ENCODE data around the gene ZNRF3. TPM values are rescaled to one million over a fixed set of nuclear protein-coding genes. Genes with fewer than 3 reads are reported as not detected.
"Not testable (repeated sequence)": the region's sequence is repeated elsewhere in the genome, so short reads cannot be mapped to it uniquely, and the experiment has no call there.

The ZNRF3 gene
- total and polyA plus RNA-seq, 4 donors: 8.9 to 13.0 (median 11.3) TPM

DNA sequence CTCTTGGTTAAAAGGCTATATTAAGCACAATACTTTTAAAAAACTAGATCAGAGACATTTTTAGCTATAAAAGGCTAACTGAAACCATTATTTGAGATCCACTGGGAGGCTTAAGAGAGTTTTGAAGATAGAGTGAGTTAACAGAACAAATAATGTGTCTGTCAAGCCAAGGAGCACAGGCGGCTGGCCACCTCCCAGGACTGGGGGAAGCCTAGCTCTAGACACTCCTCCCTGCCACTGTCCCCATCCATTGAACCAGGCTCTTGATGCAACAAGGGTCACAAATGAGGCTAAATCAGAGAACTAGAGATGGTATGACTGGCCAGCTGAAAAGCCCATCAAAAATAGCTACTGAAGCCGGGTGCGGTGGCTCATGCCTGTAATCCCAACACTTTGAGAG is 115.3 kb downstream of the ZNRF3 start:
- 50% methylated on average over 2 of the region's 3 CpGs for WGBS (ENCODE audit: insufficient coverage)
- peaks cover 10% of the 10 kb centered on the region for H3K4me1 ChIP-seq (ENCODE audit: control insufficient read depth, insufficient read depth, low read length)

DNA sequence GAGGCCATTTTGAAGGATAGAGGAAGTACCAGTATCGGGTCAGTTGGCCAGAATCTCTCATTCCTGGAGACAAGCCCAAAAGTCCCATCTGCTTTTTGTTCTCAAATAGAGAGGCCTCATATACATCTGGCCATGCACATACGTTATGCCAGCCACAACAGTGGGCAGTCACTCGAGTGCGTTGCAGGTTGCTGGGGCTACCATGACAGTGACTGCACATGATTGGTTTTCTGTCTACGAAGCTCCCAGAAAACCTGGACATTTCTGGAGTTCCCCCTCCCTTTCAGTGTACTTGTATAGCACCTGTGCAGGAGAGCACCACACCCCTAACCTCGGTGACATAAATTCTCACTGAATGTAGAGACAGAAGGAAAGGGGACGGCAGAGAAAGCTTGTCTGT is 116.1 kb downstream of the ZNRF3 start:
- WGBS (ENCODE audit: insufficient coverage): 65% methylated on average over 4 of the region's 7 CpGs
- H3K36me3 ChIP-seq (ENCODE audit: control insufficient read depth, insufficient read depth, low read length): no peaks in the 10 kb centered on the region
- H3K4me1 ChIP-seq (ENCODE audit: control insufficient read depth, insufficient read depth, low read length): peaks cover 18% of the 10 kb centered on the region
- no peaks in the 10 kb centered on the region for H3K27me3 ChIP-seq (ENCODE audit: control insufficient read depth, insufficient read depth, low read length)
- no peaks in the 10 kb centered on the region for H3K9me3 ChIP-seq (ENCODE audit: control insufficient read depth, insufficient read depth, low read length)
- no peak overlapping the region for H3K27ac ChIP-seq (ENCODE audit: low read depth, low read length)
- DNase-seq (ENCODE audit: low read depth in 4 of 6, low spot score in 6 of 6): no peak
- H3K4me3 ChIP-seq (ENCODE audit: low read depth, low read length): no peak overlapping the region

More for the DNA sequence above, 115.3 kb downstream of the ZNRF3 start:
- no peaks in the 10 kb centered on the region for H3K9me3 ChIP-seq (ENCODE audit: control insufficient read depth, insufficient read depth, low read length)
- no peaks in the 10 kb centered on the region for H3K36me3 ChIP-seq (ENCODE audit: control insufficient read depth, insufficient read depth, low read length)
- no peak overlapping the region for H3K27ac ChIP-seq (ENCODE audit: low read depth, low read length)
- no peak for DNase-seq (ENCODE audit: low read depth in 4 of 6, low spot score in 6 of 6)
- H3K4me3 ChIP-seq (ENCODE audit: low read depth, low read length): no peak overlapping the region
- no peaks in the 10 kb centered on the region for H3K27me3 ChIP-seq (ENCODE audit: control insufficient read depth, insufficient read depth, low read length)

DNA sequence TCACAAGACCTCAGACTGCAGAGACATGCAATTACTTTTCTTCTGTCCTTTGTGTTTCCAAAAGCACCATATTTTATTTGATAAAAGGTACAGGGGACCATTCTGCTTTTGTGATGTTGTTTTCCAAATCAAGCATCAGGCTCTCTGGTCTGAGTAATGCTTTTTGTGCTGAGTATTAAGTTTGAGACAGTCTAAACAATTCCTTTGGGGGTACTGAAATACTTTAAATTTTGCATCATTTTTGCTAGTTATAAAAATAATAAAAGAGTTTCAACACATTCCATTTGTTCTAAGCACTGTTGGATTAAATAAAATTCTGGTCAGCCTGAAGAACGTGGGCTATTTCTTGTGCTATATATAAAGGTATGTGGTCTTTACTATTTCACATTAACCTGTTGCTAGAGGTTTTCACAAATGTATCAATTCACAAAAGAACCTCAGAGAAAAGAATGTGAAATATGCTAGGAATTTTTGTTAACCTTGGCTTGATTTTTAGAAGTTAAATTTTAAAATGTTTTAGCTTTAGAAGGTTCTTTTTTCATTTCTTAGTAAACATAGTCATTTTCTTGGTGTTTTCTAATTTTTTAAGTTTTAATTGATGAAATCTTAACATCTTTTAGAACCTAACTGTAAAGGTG is 116.7 kb downstream of the ZNRF3 start:
- whole genome bisulfite sequencing (ENCODE audit: insufficient coverage): no CpG with 5 or more reads among the region's 1 CpG
- H3K4me3 ChIP-seq (ENCODE audit: low read depth, low read length): no peak overlapping the region
- H3K4me1 ChIP-seq (ENCODE audit: control insufficient read depth, insufficient read depth, low read length): peaks cover 23% of the 10 kb centered on the region
- H3K36me3 ChIP-seq (ENCODE audit: control insufficient read depth, insufficient read depth, low read length): no peaks in the 10 kb centered on the region
- no peaks in the 10 kb centered on the region for H3K27me3 ChIP-seq (ENCODE audit: control insufficient read depth, insufficient read depth, low read length)
- H3K9me3 ChIP-seq (ENCODE audit: control insufficient read depth, insufficient read depth, low read length): no peaks in the 10 kb centered on the region
- H3K27ac ChIP-seq (ENCODE audit: low read depth, low read length): no peak overlapping the region
- DNase-seq (ENCODE audit: low read depth in 4 of 6, low spot score in 6 of 6): no peak

DNA sequence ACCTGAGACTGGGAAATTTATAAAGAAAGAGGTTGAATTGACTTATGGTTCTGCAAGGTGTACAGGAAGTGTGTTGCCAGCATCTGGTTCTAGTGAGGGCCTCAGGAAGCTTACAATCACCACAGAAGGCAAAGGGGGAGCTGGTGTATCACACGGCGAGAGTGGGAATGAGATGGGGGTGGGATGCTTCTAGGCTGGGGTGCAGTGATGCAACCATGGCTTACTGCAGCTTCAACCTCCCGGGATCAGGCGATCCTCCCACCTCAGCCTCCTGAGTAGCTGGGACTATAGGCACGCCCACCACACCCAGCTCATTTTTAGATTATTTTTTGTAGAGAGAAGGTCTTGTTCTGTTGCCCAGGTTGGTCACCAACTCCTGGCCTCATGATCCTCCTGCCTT is 117.3 kb downstream of the ZNRF3 start:
- Histone ChIP-seq H3K4me1 (ENCODE audit: control insufficient read depth, insufficient read depth, low read length) (peaks cover 29% of the 10 kb centered on the region), H3K36me3 (ENCODE audit: control insufficient read depth, insufficient read depth, low read length) (no peaks in the 10 kb centered on the region), H3K4me3 (ENCODE audit: low read depth, low read length) (no peak overlapping the region), H3K9me3 (ENCODE audit: control insufficient read depth, insufficient read depth, low read length) (no peaks in the 10 kb centered on the region), H3K27me3 (ENCODE audit: control insufficient read depth, insufficient read depth, low read length) (no peaks in the 10 kb centered on the region), H3K27ac (ENCODE audit: low read depth, low read length) (no peak overlapping the region)
- DNase-seq (ENCODE audit: low read depth in 4 of 6, low spot score in 6 of 6): no peak
- WGBS (ENCODE audit: insufficient coverage): no CpG with 5 or more reads among the region's 5 CpGs

DNA sequence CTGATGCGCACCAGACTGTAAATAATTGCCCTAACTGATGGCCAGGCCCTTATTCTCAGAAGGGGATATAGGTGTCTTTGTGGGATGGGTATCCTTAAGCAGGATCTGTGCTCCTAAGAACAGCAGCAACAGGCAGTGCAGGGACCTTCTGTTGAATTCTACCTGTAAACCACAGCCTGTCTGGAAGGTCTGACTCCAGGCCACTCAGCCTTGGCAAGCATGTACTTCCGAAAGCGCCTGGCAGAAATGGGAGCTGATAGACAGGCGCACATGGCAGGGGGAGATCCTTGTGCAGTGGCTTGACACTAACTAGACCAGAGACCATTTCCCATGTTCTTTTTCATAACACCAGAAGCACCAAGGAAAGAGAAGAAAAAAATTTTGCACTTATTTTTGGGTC is 119.2 kb downstream of the ZNRF3 start:
- WGBS (ENCODE audit: insufficient coverage): 94% methylated on average over 3 of the region's 4 CpGs
- no peaks in the 10 kb centered on the region for H3K36me3 ChIP-seq (ENCODE audit: control insufficient read depth, insufficient read depth, low read length)
- no peaks in the 10 kb centered on the region for H3K9me3 ChIP-seq (ENCODE audit: control insufficient read depth, insufficient read depth, low read length)
- DNase-seq (ENCODE audit: low read depth in 4 of 6, low spot score in 6 of 6): no peak
- no peaks in the 10 kb centered on the region for H3K27me3 ChIP-seq (ENCODE audit: control insufficient read depth, insufficient read depth, low read length)
- no peak overlapping the region for H3K27ac ChIP-seq (ENCODE audit: low read depth, low read length)
- H3K4me1 ChIP-seq (ENCODE audit: control insufficient read depth, insufficient read depth, low read length): peaks cover 37% of the 10 kb centered on the region
- H3K4me3 ChIP-seq (ENCODE audit: low read depth, low read length): no peak overlapping the region

DNA sequence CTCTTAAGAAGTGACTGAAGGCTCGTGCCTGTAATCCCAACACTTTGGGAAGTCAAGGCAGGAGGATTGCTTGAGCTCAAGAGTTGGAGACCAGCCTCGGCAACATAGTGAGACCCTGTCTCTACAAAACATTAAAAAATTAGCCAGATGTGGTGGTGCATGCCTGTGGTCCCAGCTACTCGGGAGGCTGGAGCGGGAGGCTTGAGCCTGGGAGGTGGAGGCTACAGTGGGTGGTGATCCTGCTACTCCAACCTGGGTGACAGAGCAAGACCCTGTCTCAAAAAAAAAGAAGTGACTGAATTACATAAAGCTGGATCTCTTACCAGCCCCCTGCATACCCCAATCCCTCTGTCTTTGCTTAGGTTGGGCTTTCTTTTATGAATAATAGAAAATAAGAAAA is 120.2 kb downstream of the ZNRF3 start:
- Histone ChIP-seq H3K9me3 (ENCODE audit: control insufficient read depth, insufficient read depth, low read length) (no peaks in the 10 kb centered on the region), H3K27me3 (ENCODE audit: control insufficient read depth, insufficient read depth, low read length) (no peaks in the 10 kb centered on the region), H3K36me3 (ENCODE audit: control insufficient read depth, insufficient read depth, low read length) (no peaks in the 10 kb centered on the region), H3K4me1 (ENCODE audit: control insufficient read depth, insufficient read depth, low read length) (peaks cover 37% of the 10 kb centered on the region), H3K27ac (ENCODE audit: low read depth, low read length) (peak overlapping the region; percentile 74), H3K4me3 (ENCODE audit: low read depth, low read length) (no peak overlapping the region)
- no peak for DNase-seq (ENCODE audit: low read depth in 4 of 6, low spot score in 6 of 6)
- WGBS (ENCODE audit: insufficient coverage): 100% methylated on average over 1 of the region's 4 CpGs

DNA sequence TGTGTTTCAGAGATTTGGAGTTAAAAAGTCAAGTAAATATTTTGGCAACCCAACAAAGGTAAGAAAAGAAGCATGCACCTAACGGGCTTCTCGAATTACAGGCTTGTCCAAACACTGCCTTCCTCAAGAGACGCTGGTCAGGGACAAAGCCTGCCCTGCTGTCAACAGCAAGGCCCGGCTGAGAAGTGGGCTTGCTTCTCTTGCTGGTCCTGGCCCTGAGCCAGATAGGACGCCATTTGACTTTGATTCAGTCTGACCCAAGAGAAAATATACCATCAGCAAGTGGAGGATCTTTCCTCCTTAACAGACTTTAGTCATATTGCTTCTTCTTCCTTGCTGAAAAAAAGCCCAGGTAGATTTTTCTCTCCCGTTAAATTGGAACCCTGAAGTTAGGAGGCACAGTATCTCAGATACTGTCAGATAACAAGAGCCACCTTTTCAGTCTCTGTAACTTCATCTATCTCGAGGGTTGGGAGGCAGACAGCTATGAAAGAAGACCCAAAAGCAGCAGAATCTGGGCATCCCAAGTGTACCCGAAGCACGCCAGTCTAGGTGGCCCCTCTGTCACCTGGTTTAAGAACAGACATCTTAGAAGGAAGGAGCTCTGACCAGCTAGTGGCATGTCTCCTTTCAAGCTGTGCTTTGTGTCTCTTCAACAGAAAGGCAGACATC is 120.7 kb downstream of the ZNRF3 start:
- no peaks in the 10 kb centered on the region for H3K9me3 ChIP-seq (ENCODE audit: control insufficient read depth, insufficient read depth, low read length)
- 33% methylated on average over 8 of the region's 9 CpGs for WGBS (ENCODE audit: insufficient coverage)
- no peaks in the 10 kb centered on the region for H3K27me3 ChIP-seq (ENCODE audit: control insufficient read depth, insufficient read depth, low read length)
- H3K4me1 ChIP-seq (ENCODE audit: control insufficient read depth, insufficient read depth, low read length): peaks cover 38% of the 10 kb centered on the region
- H3K4me3 ChIP-seq (ENCODE audit: low read depth, low read length): no peak overlapping the region
- peak overlapping the region; percentile 74 for H3K27ac ChIP-seq (ENCODE audit: low read depth, low read length)
- H3K36me3 ChIP-seq (ENCODE audit: control insufficient read depth, insufficient read depth, low read length): no peaks in the 10 kb centered on the region
- DNase-seq (ENCODE audit: low read depth in 4 of 6, low spot score in 6 of 6): peak in 2 of 6 donors; percentile 33 to 67

DNA sequence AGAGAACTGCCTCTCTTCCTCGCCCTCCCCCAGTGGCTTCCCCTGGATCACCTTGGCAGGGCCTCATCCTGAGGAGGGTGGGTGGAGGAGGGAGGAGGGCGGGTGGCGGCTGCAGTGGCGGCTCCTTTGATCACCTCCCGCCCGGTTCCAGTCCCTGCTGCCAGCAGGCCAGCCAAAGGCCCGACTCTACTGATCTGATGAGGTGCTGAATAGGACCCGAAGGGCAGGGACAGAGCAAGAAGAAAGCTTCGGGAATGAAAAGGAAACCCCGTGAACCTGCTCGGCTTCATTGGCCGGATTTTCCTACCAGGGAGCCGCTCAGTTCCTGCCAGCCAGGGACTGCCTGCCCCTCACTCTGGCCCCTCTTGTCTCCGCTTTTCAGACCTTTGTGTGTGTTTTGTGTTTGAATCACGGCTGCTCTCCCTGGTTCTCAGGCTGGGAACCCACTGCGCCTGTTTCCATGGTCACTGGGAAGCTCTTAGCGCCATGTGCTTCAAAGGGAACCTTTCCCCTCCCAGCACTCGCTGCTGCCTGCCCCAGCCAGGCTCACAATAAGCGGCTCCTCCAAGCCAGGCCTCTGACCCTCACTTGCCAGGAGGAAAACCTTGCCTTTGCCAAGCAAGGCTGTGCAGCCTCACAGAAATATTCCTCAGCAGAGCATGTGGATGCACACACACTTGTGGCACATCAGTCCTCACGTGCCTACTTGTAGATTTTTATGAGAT is 121.4 kb downstream of the ZNRF3 start:
- 3% methylated on average over 11 of the region's 20 CpGs for WGBS (ENCODE audit: insufficient coverage)
- H3K4me3 ChIP-seq (ENCODE audit: low read depth, low read length): peak overlapping the region; percentile 12
- DNase-seq (ENCODE audit: low read depth in 4 of 6, low spot score in 6 of 6): peak in 5 of 6 donors; percentile 69 to 93 (median 76)

DNA sequence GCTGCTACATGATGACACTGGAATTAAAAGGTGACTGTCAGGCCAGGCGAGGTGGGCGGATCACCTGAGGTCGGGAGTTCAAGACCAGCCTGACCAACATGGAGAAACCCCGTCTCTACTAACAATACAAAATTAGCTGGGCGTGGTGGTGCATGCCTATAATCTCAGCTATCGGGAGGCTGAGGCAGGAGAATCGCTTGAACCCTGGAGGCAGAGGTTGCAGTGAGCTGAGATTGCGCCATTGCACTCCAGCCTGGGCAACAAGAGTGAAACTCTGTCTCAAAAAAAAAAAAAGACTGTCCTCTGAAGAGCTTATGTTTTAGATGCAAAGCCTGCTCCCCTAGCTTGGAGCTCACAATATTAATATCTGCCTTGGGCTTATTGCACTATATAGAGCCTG is 122.4 kb downstream of the ZNRF3 start:
- H3K4me3 ChIP-seq (ENCODE audit: low read depth, low read length); DNase-seq (ENCODE audit: low read depth in 4 of 6, low spot score in 6 of 6); H3K27me3 ChIP-seq (ENCODE audit: control insufficient read depth, insufficient read depth, low read length); H3K9me3 ChIP-seq (ENCODE audit: control insufficient read depth, insufficient read depth, low read length); H3K36me3 ChIP-seq (ENCODE audit: control insufficient read depth, insufficient read depth, low read length): not testable (repeated sequence)
- H3K27ac ChIP-seq (ENCODE audit: low read depth, low read length): peak overlapping the region; percentile 74
- 70% methylated on average over 2 of the region's 8 CpGs for WGBS (ENCODE audit: insufficient coverage)
- H3K4me1 ChIP-seq (ENCODE audit: control insufficient read depth, insufficient read depth, low read length): peaks cover 49% of the 10 kb centered on the region

More for the DNA sequence above, 121.4 kb downstream of the ZNRF3 start:
- no peaks in the 10 kb centered on the region for H3K36me3 ChIP-seq (ENCODE audit: control insufficient read depth, insufficient read depth, low read length)
- H3K27ac ChIP-seq (ENCODE audit: low read depth, low read length): peak overlapping the region; percentile 74
- no peaks in the 10 kb centered on the region for H3K27me3 ChIP-seq (ENCODE audit: control insufficient read depth, insufficient read depth, low read length)
- H3K9me3 ChIP-seq (ENCODE audit: control insufficient read depth, insufficient read depth, low read length): no peaks in the 10 kb centered on the region
- peaks cover 42% of the 10 kb centered on the region for H3K4me1 ChIP-seq (ENCODE audit: control insufficient read depth, insufficient read depth, low read length)
